ENCODE data around the gene SERF2. TPM values are rescaled to one million over a fixed set of nuclear protein-coding genes. Genes with fewer than 3 reads are reported as not detected.

The SERF2 gene
- total and polyA plus RNA-seq, 2 of the 8 experiments (the other 6 are each of a cell fraction or from before 2014, with no cell fraction given): 655 to 999 TPM

DNA sequence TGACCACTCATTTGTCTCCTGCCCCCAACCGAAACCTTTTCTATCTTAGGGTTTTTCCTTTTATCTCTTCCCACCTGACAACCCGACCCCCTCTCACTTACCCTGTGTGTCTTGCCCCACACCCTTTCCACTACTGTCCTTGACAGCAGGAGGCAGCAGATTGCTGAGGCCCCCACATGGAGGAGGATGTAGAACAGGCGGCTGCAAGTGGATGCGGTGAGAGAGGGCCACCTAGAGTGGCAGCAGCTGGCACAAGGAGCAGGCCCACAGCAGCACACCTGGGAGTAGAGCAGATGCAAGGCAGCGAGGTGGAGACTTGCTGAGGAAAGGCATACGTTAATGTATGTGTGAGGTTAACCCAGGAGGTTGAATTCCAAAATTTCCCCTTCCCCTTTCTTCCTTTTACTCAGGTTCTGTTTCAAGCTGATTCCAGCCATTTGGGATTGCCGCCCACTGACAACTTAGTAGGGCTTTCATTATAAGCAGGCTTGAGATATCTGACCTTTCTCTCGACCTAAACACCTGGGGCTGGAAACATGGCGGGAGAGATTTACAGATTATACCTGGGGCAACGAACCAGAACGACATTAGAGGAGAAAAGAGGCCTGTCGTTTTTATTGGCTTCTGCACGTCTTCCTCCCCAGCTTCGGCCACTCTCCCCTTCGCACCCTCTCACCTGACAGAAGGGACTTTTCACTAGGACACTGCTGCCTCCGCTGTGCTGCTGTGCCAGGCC is 7.3 kb downstream of the SERF2 start:
- H2BK15ac ChIP-seq (ENCODE audit: low read length): peak overlapping the region; percentile 31
- ChIA-PET CTCF (ENCODE audit: partially characterized antibody) (interaction anchor here (1.9 kb wide), 1 partner anchor 23 kb away, joined by 5 read pairs; the partner anchor contains the start of gene ELL3), POLR2A (ENCODE audit: partially characterized antibody) (interaction anchor here (1.2 to 8.9 kb wide), 4 partner anchors 8 to 25 kb away, joined by 8 to 71 read pairs (median 32); partner anchors contain the start of genes ELL3 and MFAP1)
- H4K91ac ChIP-seq (replicated peaks; ENCODE audit: insufficient read length, low read length): no peak overlapping the region
- no peaks in the 10 kb centered on the region for H3K9me3 ChIP-seq (ENCODE audit: insufficient read depth in 2 of 2, low read depth in 1 of 2, low read length in 1 of 2)
- H3K23me2 ChIP-seq (ENCODE audit: low read depth, low read length): no peaks in the 10 kb centered on the region
- peaks cover 0 to 18% of the 10 kb centered on the region in 2 experiments; a peak in 2 of 4 replicates for H3K79me2 ChIP-seq (ENCODE audit: control insufficient read depth in 1 of 2, insufficient read depth in 2 of 2, low read length in 2 of 2)
- no peak overlapping the region for H2AK5ac ChIP-seq (ENCODE audit: low read depth, low read length)
- WGBS, 2 experiments (ENCODE audit: extremely low coverage in 1 of 2, insufficient coverage in 1 of 2, insufficient read length in 1 of 2, insufficient replicate concordance in 2 of 2, low coverage in 1 of 2, low lambda C conversion rate in 2 of 2, missing lambda C conversion rate in 1 of 2): 83% methylated on average over 16 of the region's 16 CpGs; no CpG with 5 or more reads in 1 of the 2 experiments
- peak overlapping the region; percentile 28; the same call in 1 of the 2 replicates for H2BK20ac ChIP-seq (ENCODE audit: low read length)
- FAIRE-seq: no peak
- no peak for DNase-seq (ENCODE audit: low read depth in 1 of 2, low spot score in 2 of 2)
- H3K18ac ChIP-seq (ENCODE audit: extremely low read depth, low read length): no peak overlapping the region
- peaks cover 0 to 10% of the 10 kb centered on the region in 2 experiments for H4K20me1 ChIP-seq (replicated peaks in 1 of 2; ENCODE audit: control insufficient read depth in 1 of 2, insufficient read depth in 2 of 2, low read length in 2 of 2)
- H3K4me2 ChIP-seq (ENCODE audit: insufficient read depth in 1 of 2, low read depth in 2 of 2, low read length in 2 of 2): no peak overlapping the region; a peak in 2 of 4 replicates
- H3K79me1 ChIP-seq (ENCODE audit: low read depth, low read length): peaks cover 6% of the 10 kb centered on the region; the same call in 1 of the 2 replicates
- peaks cover 13 to 60% (median 18%) of the 10 kb centered on the region in 4 experiments for H3K36me3 ChIP-seq (ENCODE audit: control insufficient read depth in 2 of 4, insufficient read depth in 4 of 4, low read length in 3 of 4)
- H2AFZ ChIP-seq (ENCODE audit: low read length): no peak overlapping the region
- peak overlapping the region; percentile 55; the same call in 1 of the 2 replicates for H2BK5ac ChIP-seq (ENCODE audit: low read depth, low read length)
- H3K23ac ChIP-seq (ENCODE audit: insufficient read length): no peak overlapping the region
- H3K9ac ChIP-seq (replicated peaks in 1 of 4; ENCODE audit: extremely low read depth in 1 of 4, low read depth in 3 of 4, low read length in 3 of 4): no peak overlapping the region
- no peak for TF ChIP-seq HDAC6 (IDR thresholded peaks at IDR 0.05; ENCODE audit: low read depth, low read length)
- TF ChIP-seq POLR2AphosphoS5 (IDR thresholded peaks at IDR 0.05; ENCODE audit: low read depth, low read length): peak; percentile 15; the same call in 1 of the 2 replicates
- no peaks in the 10 kb centered on the region for H3K27me3 ChIP-seq (replicated peaks in 1 of 4; ENCODE audit: control insufficient read depth in 3 of 4, extremely low read depth in 1 of 4, insufficient read depth in 3 of 4, low read length in 3 of 4)
- H3K56ac ChIP-seq (replicated peaks; ENCODE audit: insufficient read length, low read depth, low read length): no peak overlapping the region
- peaks cover 17 to 25% (median 20%) of the 10 kb centered on the region in 4 experiments for H3K4me1 ChIP-seq (replicated peaks in 1 of 4; ENCODE audit: control insufficient read depth in 3 of 4, insufficient read depth in 4 of 4, low read length in 3 of 4)
- H2BK12ac ChIP-seq (ENCODE audit: low read depth, low read length): peak overlapping the region; percentile 71; the same call in 1 of the 2 replicates
- H3K14ac ChIP-seq (ENCODE audit: insufficient read length): no peak overlapping the region
- 0 out of 8 replicates have a peak overlapping the region, but pooled peaks of 1 of the 4 experiments have one; percentile 11 for H3K4me3 ChIP-seq (ENCODE audit: extremely low read depth in 1 of 4, insufficient read depth in 2 of 4, low read depth in 3 of 4, low read length in 4 of 4)
- peak overlapping the region; percentile 41 for H4K5ac ChIP-seq (ENCODE audit: insufficient read length, low read depth, low read length)
- no peak overlapping the region for H3K4ac ChIP-seq (replicated peaks; ENCODE audit: insufficient read length, low read depth, low read length)
- no peak overlapping the region for H2BK120ac ChIP-seq (replicated peaks; ENCODE audit: low read depth, low read length)
- H4K8ac ChIP-seq (ENCODE audit: extremely low read depth, insufficient read depth, low read length): no peak overlapping the region; the same call in 1 of the 2 replicates
- peak overlapping the region; percentile 28; the same call in 1 of the 2 replicates for H3K27ac ChIP-seq (ENCODE audit: low read depth, low read length)
